ENCODE data around the gene SRRD.

SRRD gene

GRCh38 chr22:26462051-26462450 lies 21.6 kb upstream of the SRRD start:
- Mint-ChIP-seq H3K27me3 (no peaks in the 10 kb centered on the region), H3K27ac (ENCODE audit: low read depth) (no peak overlapping the region), H3K4me3 (no peak overlapping the region), H3K36me3 (ENCODE audit: insufficient read depth) (peaks cover 22% of the 10 kb centered on the region), H3K4me1 (no peaks in the 10 kb centered on the region), H3K9me3 (no peaks in the 10 kb centered on the region)
- DNase-seq (ENCODE audit: low spot score in 2 of 2) (no peak), ATAC-seq (replicated peaks; ENCODE audit: extremely low read depth, poor library complexity, severe bottlenecking) (no peak)

GRCh38 chr22:26462641-26463040 lies 21.0 kb upstream of the SRRD start:
- DNase-seq (ENCODE audit: low spot score in 2 of 2) (no peak), ATAC-seq (replicated peaks; ENCODE audit: extremely low read depth, poor library complexity, severe bottlenecking) (no peak)
- no peaks in the 10 kb centered on the region for H3K9me3 Mint-ChIP-seq
- H3K4me3 Mint-ChIP-seq = no peak overlapping the region
- H3K27ac Mint-ChIP-seq (ENCODE audit: low read depth) = no peak overlapping the region
- H3K27me3 Mint-ChIP-seq = no peaks in the 10 kb centered on the region
- no peaks in the 10 kb centered on the region for H3K4me1 Mint-ChIP-seq
- H3K36me3 Mint-ChIP-seq (ENCODE audit: insufficient read depth) = peaks cover 22% of the 10 kb centered on the region

GRCh38 chr22:26463101-26463661 lies 20.5 kb upstream of the SRRD start:
- H3K27ac Mint-ChIP-seq (ENCODE audit: low read depth) = no peak overlapping the region
- no peaks in the 10 kb centered on the region for H3K9me3 Mint-ChIP-seq
- no peaks in the 10 kb centered on the region for H3K4me1 Mint-ChIP-seq
- DNase-seq (ENCODE audit: low spot score in 2 of 2) (no peak), ATAC-seq (replicated peaks; ENCODE audit: extremely low read depth, poor library complexity, severe bottlenecking) (no peak)
- no peak overlapping the region for H3K4me3 Mint-ChIP-seq
- peaks cover 26% of the 10 kb centered on the region for H3K36me3 Mint-ChIP-seq (ENCODE audit: insufficient read depth)
- no peaks in the 10 kb centered on the region for H3K27me3 Mint-ChIP-seq

- Mint-ChIP-seq H3K9me3 (no peaks in the 10 kb centered on the region), H3K4me1 (no peaks in the 10 kb centered on the region), H3K27ac (ENCODE audit: low read depth) (no peak overlapping the region), H3K4me3 (no peak overlapping the region), H3K36me3 (ENCODE audit: insufficient read depth) (peaks cover 29% of the 10 kb centered on the region), H3K27me3 (no peaks in the 10 kb centered on the region)
- no peak for DNase-seq (ENCODE audit: low spot score in 2 of 2)
- no peak for ATAC-seq (replicated peaks; ENCODE audit: extremely low read depth, poor library complexity, severe bottlenecking)
These were observed 20.0 kb upstream of the SRRD start for GRCh38 chr22:26463688-26464087.

GRCh38 chr22:26464312-26464711 lies 19.4 kb upstream of the SRRD start:
- peaks cover 35% of the 10 kb centered on the region for H3K36me3 Mint-ChIP-seq (ENCODE audit: insufficient read depth)
- DNase-seq (ENCODE audit: low spot score in 2 of 2) (no peak), ATAC-seq (replicated peaks; ENCODE audit: extremely low read depth, poor library complexity, severe bottlenecking) (no peak)
- H3K9me3 Mint-ChIP-seq = no peaks in the 10 kb centered on the region
- no peaks in the 10 kb centered on the region for H3K4me1 Mint-ChIP-seq
- no peaks in the 10 kb centered on the region for H3K27me3 Mint-ChIP-seq
- H3K27ac Mint-ChIP-seq (ENCODE audit: low read depth) = no peak overlapping the region
- H3K4me3 Mint-ChIP-seq = no peak overlapping the region

- Mint-ChIP-seq H3K4me1 (no peaks in the 10 kb centered on the region), H3K36me3 (ENCODE audit: insufficient read depth) (peaks cover 44% of the 10 kb centered on the region), H3K27ac (ENCODE audit: low read depth) (no peak overlapping the region)
These were observed 17.5 kb upstream of the SRRD start for GRCh38 chr22:26466196-26466595.

GRCh38 chr22:26470807-26471206 lies 12.9 kb upstream of the SRRD start:
- Mint-ChIP-seq H3K4me1 (no peaks in the 10 kb centered on the region), H3K27ac (ENCODE audit: low read depth) (no peak overlapping the region), H3K9me3 (no peaks in the 10 kb centered on the region), H3K36me3 (ENCODE audit: insufficient read depth) (peaks cover 57% of the 10 kb centered on the region), H3K4me3 (no peak overlapping the region), H3K27me3 (no peaks in the 10 kb centered on the region)
- DNase-seq (ENCODE audit: low spot score in 2 of 2) (no peak), ATAC-seq (replicated peaks; ENCODE audit: extremely low read depth, poor library complexity, severe bottlenecking) (no peak)

More at GRCh38 chr22:26466196-26466595, 17.5 kb upstream of the SRRD start:
- Mint-ChIP-seq H3K4me3 (no peak overlapping the region), H3K9me3 (no peaks in the 10 kb centered on the region), H3K27me3 (no peaks in the 10 kb centered on the region)
- no peak for DNase-seq (ENCODE audit: low spot score in 2 of 2)
- ATAC-seq (replicated peaks; ENCODE audit: extremely low read depth, poor library complexity, severe bottlenecking) = no peak

- H3K4me3 Mint-ChIP-seq = no peak overlapping the region
These were observed 12.2 kb upstream of the SRRD start for GRCh38 chr22:26471522-26471921.

GRCh38 chr22:26474682-26475081 lies 9.0 kb upstream of the SRRD start:
- H3K27ac Mint-ChIP-seq (ENCODE audit: low read depth) = no peak overlapping the region
- H3K4me3 Mint-ChIP-seq = no peak overlapping the region
- H3K36me3 Mint-ChIP-seq (ENCODE audit: insufficient read depth) = peaks cover 45% of the 10 kb centered on the region
- H3K27me3 Mint-ChIP-seq = no peaks in the 10 kb centered on the region
- no peaks in the 10 kb centered on the region for H3K9me3 Mint-ChIP-seq
- DNase-seq (ENCODE audit: low spot score in 2 of 2) (no peak), ATAC-seq (replicated peaks; ENCODE audit: extremely low read depth, poor library complexity, severe bottlenecking) (no peak)
- H3K4me1 Mint-ChIP-seq = peaks cover 2% of the 10 kb centered on the region

More at GRCh38 chr22:26471522-26471921, 12.2 kb upstream of the SRRD start:
- Mint-ChIP-seq H3K9me3 (no peaks in the 10 kb centered on the region), H3K27ac (ENCODE audit: low read depth) (no peak overlapping the region), H3K4me1 (no peaks in the 10 kb centered on the region), H3K27me3 (no peaks in the 10 kb centered on the region), H3K36me3 (ENCODE audit: insufficient read depth) (peaks cover 54% of the 10 kb centered on the region)
- DNase-seq (ENCODE audit: low spot score in 2 of 2) = no peak
- ATAC-seq (replicated peaks; ENCODE audit: extremely low read depth, poor library complexity, severe bottlenecking) = no peak

GRCh38 chr22:26476705-26477340 lies 6.9 kb upstream of the SRRD start:
- DNase-seq (ENCODE audit: low spot score in 2 of 2) = no peak
- Mint-ChIP-seq H3K27ac (ENCODE audit: low read depth) (no peak overlapping the region), H3K9me3 (no peaks in the 10 kb centered on the region), H3K4me1 (peaks cover 21% of the 10 kb centered on the region), H3K4me3 (no peak overlapping the region), H3K27me3 (no peaks in the 10 kb centered on the region), H3K36me3 (ENCODE audit: insufficient read depth) (peaks cover 39% of the 10 kb centered on the region)
- ATAC-seq (replicated peaks; ENCODE audit: extremely low read depth, poor library complexity, severe bottlenecking) = no peak

GRCh38 chr22:26477341-26477731 lies 6.3 kb upstream of the SRRD start:
- DNase-seq (ENCODE audit: low spot score in 2 of 2) (no peak), ATAC-seq (replicated peaks; ENCODE audit: extremely low read depth, poor library complexity, severe bottlenecking) (no peak)
- Mint-ChIP-seq H3K36me3 (ENCODE audit: insufficient read depth) (peaks cover 39% of the 10 kb centered on the region), H3K4me3 (no peak overlapping the region), H3K4me1 (peaks cover 26% of the 10 kb centered on the region), H3K27me3 (no peaks in the 10 kb centered on the region), H3K9me3 (no peaks in the 10 kb centered on the region), H3K27ac (ENCODE audit: low read depth) (peak overlapping the region; percentile 23)

- peak overlapping the region; percentile 3 for H3K4me3 Mint-ChIP-seq
- H3K4me1 Mint-ChIP-seq = peaks cover 40% of the 10 kb centered on the region
- H3K36me3 Mint-ChIP-seq (ENCODE audit: insufficient read depth) = peaks cover 36% of the 10 kb centered on the region
- DNase-seq (ENCODE audit: low spot score in 2 of 2) = no peak
- peak overlapping the region; percentile 64 for H3K27ac Mint-ChIP-seq (ENCODE audit: low read depth)
- H3K27me3 Mint-ChIP-seq = no peaks in the 10 kb centered on the region
- no peaks in the 10 kb centered on the region for H3K9me3 Mint-ChIP-seq
- no peak for ATAC-seq (replicated peaks; ENCODE audit: extremely low read depth, poor library complexity, severe bottlenecking)
These were observed 4.5 kb upstream of the SRRD start for GRCh38 chr22:26479043-26479791.
